Fibroblast of lung (primary cell): ENCODE data around the gene KLRK1.

Experiments used
- EZH2 ChIP-seq: IDR thresholded peaks from 2 replicates; pipeline ENCODE4 v1.5.1; 2012; ENCODE audit warnings: low read length, control low read depth, mild to moderate bottlenecking; ENCODE audit errors: missing control alignments
- TF ChIP-seq, protein P1 (sequence below), 2 donors: IDR thresholded peaks in 1 of 2; conservative IDR thresholded peaks in 1 of 2; 1 replicate in 1 of 2; 2 replicates in 1 of 2; pipeline ENCODE4 v1.5.1; 2011 to 2012; ENCODE audit warnings: low read length in 2 of 2, control low read depth in 1 of 2, inconsistent platforms in 1 of 2, low read depth in 1 of 2, mild to moderate bottlenecking in 1 of 2

DNA sequence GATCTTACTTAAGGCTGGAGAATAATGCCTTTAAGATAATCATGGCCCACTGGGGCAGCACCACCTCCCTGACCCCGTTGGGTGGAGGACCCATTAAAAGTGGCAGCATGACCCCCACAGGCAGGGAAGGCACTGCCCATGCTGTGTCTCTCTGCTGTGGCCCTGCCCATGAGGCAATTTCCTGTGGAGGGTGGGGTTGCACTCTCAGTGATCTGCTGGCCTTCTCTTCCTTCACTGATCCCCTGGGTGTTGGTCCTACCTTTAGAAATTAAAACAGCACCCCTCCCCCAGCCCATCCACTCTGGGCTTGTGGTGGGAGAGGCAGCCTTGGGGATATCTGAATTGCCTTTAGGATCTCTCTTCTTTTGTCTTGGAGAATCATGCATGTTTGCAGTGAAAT is 17.3 kb downstream of the KLRK1 start:
- TF ChIP-seq, protein P1, sequence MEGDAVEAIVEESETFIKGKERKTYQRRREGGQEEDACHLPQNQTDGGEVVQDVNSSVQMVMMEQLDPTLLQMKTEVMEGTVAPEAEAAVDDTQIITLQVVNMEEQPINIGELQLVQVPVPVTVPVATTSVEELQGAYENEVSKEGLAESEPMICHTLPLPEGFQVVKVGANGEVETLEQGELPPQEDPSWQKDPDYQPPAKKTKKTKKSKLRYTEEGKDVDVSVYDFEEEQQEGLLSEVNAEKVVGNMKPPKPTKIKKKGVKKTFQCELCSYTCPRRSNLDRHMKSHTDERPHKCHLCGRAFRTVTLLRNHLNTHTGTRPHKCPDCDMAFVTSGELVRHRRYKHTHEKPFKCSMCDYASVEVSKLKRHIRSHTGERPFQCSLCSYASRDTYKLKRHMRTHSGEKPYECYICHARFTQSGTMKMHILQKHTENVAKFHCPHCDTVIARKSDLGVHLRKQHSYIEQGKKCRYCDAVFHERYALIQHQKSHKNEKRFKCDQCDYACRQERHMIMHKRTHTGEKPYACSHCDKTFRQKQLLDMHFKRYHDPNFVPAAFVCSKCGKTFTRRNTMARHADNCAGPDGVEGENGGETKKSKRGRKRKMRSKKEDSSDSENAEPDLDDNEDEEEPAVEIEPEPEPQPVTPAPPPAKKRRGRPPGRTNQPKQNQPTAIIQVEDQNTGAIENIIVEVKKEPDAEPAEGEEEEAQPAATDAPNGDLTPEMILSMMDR (conservative IDR thresholded peaks at IDR 0.05 in 1 of 2, IDR thresholded peaks at IDR 0.05 in 1 of 2; ENCODE audit: low read depth in 1 of 2, low read length in 2 of 2), result no peak
- TF ChIP-seq EZH2, result no peak
